OCI-LY1 (cell line): ENCODE measurements around the gene ITGAE.

Source experiments
- EZH2 ChIP-seq: fragments of 200-600 bp; sonication (generic), shearing (Covaris generic); IDR thresholded peaks from 2 replicates; pipeline ENCODE4 v1.8.0; 2017; ENCODE audit warnings: borderline replicate concordance, mixed run types, mild to moderate bottlenecking, antibody characterized with exemption, low read length, moderate library complexity, mixed read lengths
- TF ChIP-seq, protein P1 (sequence below): fragments of 200-600 bp; sonication (generic), shearing (Covaris generic); IDR thresholded peaks from 2 replicates; pipeline ENCODE4 v1.5.1; 2017; ENCODE audit warnings: mild to moderate bottlenecking, antibody characterized with exemption, low read length, moderate library complexity, mixed read lengths

DNA sequence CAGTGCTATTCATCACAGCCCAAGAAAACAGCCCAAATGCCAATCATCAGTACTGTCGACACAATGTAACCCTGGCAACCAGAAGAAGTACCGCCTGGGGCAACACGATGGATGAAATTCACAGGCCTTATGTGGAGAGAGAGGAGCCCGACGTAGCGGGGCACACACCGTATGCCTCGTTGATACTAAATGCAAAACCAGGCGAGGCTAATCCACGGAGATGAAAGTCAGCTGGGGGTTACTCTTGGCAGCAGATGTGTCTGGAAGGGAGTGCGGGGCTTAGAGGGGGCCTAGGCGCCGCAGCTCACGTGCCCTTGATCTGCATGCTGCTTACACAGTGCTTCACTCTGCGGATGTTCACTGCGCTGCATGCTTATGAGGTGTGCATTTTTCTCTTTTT lies 29.8 kb downstream of the ITGAE start:
- no peak for TF ChIP-seq EZH2
- TF ChIP-seq, protein P1, sequence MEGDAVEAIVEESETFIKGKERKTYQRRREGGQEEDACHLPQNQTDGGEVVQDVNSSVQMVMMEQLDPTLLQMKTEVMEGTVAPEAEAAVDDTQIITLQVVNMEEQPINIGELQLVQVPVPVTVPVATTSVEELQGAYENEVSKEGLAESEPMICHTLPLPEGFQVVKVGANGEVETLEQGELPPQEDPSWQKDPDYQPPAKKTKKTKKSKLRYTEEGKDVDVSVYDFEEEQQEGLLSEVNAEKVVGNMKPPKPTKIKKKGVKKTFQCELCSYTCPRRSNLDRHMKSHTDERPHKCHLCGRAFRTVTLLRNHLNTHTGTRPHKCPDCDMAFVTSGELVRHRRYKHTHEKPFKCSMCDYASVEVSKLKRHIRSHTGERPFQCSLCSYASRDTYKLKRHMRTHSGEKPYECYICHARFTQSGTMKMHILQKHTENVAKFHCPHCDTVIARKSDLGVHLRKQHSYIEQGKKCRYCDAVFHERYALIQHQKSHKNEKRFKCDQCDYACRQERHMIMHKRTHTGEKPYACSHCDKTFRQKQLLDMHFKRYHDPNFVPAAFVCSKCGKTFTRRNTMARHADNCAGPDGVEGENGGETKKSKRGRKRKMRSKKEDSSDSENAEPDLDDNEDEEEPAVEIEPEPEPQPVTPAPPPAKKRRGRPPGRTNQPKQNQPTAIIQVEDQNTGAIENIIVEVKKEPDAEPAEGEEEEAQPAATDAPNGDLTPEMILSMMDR = no peak
